ENCODE data around the gene KIR2DL4.
"Not testable (repeated sequence)": the region's sequence is repeated elsewhere in the genome, so short reads cannot be mapped to it uniquely, and the experiment has no call there.

The KIR2DL4 gene

GRCh38 chr19:54804571-54804970, 1.2 kb downstream of the KIR2DL4 start:
- DNase-seq (ENCODE audit: low read depth, low spot score), result no peak

- DNase-seq (ENCODE audit: low read depth, low spot score), result no peak
Measured at GRCh38 chr19:54805665-54806515, 2.5 kb downstream of the KIR2DL4 start.

- DNase-seq (ENCODE audit: low read depth, low spot score), result no peak
Measured at GRCh38 chr19:54806516-54806838, 3.1 kb downstream of the KIR2DL4 start.

GRCh38 chr19:54814571-54814970, 11.2 kb downstream of the KIR2DL4 start:
- not testable (repeated sequence) for DNase-seq (ENCODE audit: low read depth, low spot score)

GRCh38 chr19:54816251-54816650, 12.8 kb downstream of the KIR2DL4 start, which contains the start of gene KIR3DL1:
TSS of gene KIR3DL1 (plus strand) at chr19:54816468.
- DNase-seq (ENCODE audit: low read depth, low spot score), result not testable (repeated sequence)

GRCh38 chr19:54817670-54818536, 14.5 kb downstream of the KIR2DL4 start:
- DNase-seq (ENCODE audit: low read depth, low spot score), result no peak

- DNase-seq (ENCODE audit: low read depth, low spot score), result not testable (repeated sequence)
Measured at GRCh38 chr19:54824416-54824815, 21.0 kb downstream of the KIR2DL4 start.

GRCh38 chr19:54825326-54825725, 21.9 kb downstream of the KIR2DL4 start:
- not testable (repeated sequence) for DNase-seq (ENCODE audit: low read depth, low spot score)

GRCh38 chr19:54828064-54828463, 24.7 kb downstream of the KIR2DL4 start:
- not testable (repeated sequence) for DNase-seq (ENCODE audit: low read depth, low spot score)

GRCh38 chr19:54832496-54832895, 29.1 kb downstream of the KIR2DL4 start, which contains the start of gene KIR2DS4:
TSS of gene KIR2DS4 (plus strand) at chr19:54832676.
- not testable (repeated sequence) for DNase-seq (ENCODE audit: low read depth, low spot score)

- not testable (repeated sequence) for DNase-seq (ENCODE audit: low read depth, low spot score)
Measured at GRCh38 chr19:54835126-54835525, 31.7 kb downstream of the KIR2DL4 start.

GRCh38 chr19:54837522-54837921, 34.1 kb downstream of the KIR2DL4 start:
- DNase-seq (ENCODE audit: low read depth, low spot score), result not testable (repeated sequence)

- not testable (repeated sequence) for DNase-seq (ENCODE audit: low read depth, low spot score)
Measured at GRCh38 chr19:54843171-54843570, 39.8 kb downstream of the KIR2DL4 start.

GRCh38 chr19:54850061-54850640, 46.7 kb downstream of the KIR2DL4 start, which contains the start of gene KIR3DL2:
TSS of gene KIR3DL2 (plus strand) at chr19:54850443. CDS start at chr19:54850476, 33 bp downstream.
- DNase-seq (ENCODE audit: low read depth, low spot score), result not testable (repeated sequence)

- no peak for DNase-seq (ENCODE audit: low read depth, low spot score)
Measured at GRCh38 chr19:54850930-54851329, 47.5 kb downstream of the KIR2DL4 start.

- DNase-seq (ENCODE audit: low read depth, low spot score), result no peak
Measured at GRCh38 chr19:54851353-54851752, 47.9 kb downstream of the KIR2DL4 start.

GRCh38 chr19:54855241-54855640, 51.8 kb downstream of the KIR2DL4 start:
- DNase-seq (ENCODE audit: low read depth, low spot score), result not testable (repeated sequence)

GRCh38 chr19:54858476-54858875, 55.1 kb downstream of the KIR2DL4 start:
- DNase-seq (ENCODE audit: low read depth, low spot score), result not testable (repeated sequence)

GRCh38 chr19:54859421-54859820, 56.0 kb downstream of the KIR2DL4 start:
- not testable (repeated sequence) for DNase-seq (ENCODE audit: low read depth, low spot score)

- not testable (repeated sequence) for DNase-seq (ENCODE audit: low read depth, low spot score)
Measured at GRCh38 chr19:54863459-54863858, 60.0 kb downstream of the KIR2DL4 start.

Measured in smooth muscle cell of the brain vasculature (primary cell).